GM18867 (cell line): ENCODE measurements around the gene CSNK1D.
"Not testable (repeated sequence)": the region's sequence is repeated elsewhere in the genome, so short reads cannot be mapped to it uniquely, and the experiment has no call there.

ENCODE experiments used
- ATAC-seq: cut with Tn5 transposase; IDR thresholded peaks from one replicate; pipeline ENCODE4 v1.9.1; 2021; ENCODE audit warnings: mild to moderate bottlenecking, moderate library complexity; ENCODE audit not compliant: unreplicated experiment

CSNK1D gene

GRCh38 chr17:82275326-82275725, 1.8 kb upstream of the CSNK1D start:
- ATAC-seq: no peak

- ATAC-seq: no peak
Measured at GRCh38 chr17:82274134-82275020, 877 bp upstream of the CSNK1D start.

- ATAC-seq: no peak
Measured at GRCh38 chr17:82272495-82273326, 789 bp downstream of the CSNK1D start.

GRCh38 chr17:82271401-82271800, 2.1 kb downstream of the CSNK1D start:
- ATAC-seq: no peak

- ATAC-seq: no peak
Measured at GRCh38 chr17:82270651-82271050, 2.8 kb downstream of the CSNK1D start.

- ATAC-seq: no peak
Measured at GRCh38 chr17:82269882-82270500, 3.5 kb downstream of the CSNK1D start.

GRCh38 chr17:82269138-82269881, 4.2 kb downstream of the CSNK1D start:
- ATAC-seq: no peak

GRCh38 chr17:82267575-82268379, 5.7 kb downstream of the CSNK1D start:
- ATAC-seq: no peak

GRCh38 chr17:82266142-82266541, 7.4 kb downstream of the CSNK1D start:
- no peak for ATAC-seq

GRCh38 chr17:82263641-82264040, 9.9 kb downstream of the CSNK1D start:
- ATAC-seq: no peak

GRCh38 chr17:82262344-82262743, 11.2 kb downstream of the CSNK1D start:
- ATAC-seq: no peak

- not testable (repeated sequence) for ATAC-seq
Measured at GRCh38 chr17:82259972-82260961, 13.2 kb downstream of the CSNK1D start.

GRCh38 chr17:82258555-82258954, 14.9 kb downstream of the CSNK1D start:
- no peak for ATAC-seq

GRCh38 chr17:82257473-82257872, 16.0 kb downstream of the CSNK1D start:
- no peak for ATAC-seq

GRCh38 chr17:82256242-82256885, 17.1 kb downstream of the CSNK1D start:
- ATAC-seq: no peak

GRCh38 chr17:82255402-82255972, 18.0 kb downstream of the CSNK1D start:
- ATAC-seq: no peak

- not testable (repeated sequence) for ATAC-seq
Measured at GRCh38 chr17:82254746-82255145, 18.8 kb downstream of the CSNK1D start.

- not testable (repeated sequence) for ATAC-seq
Measured at GRCh38 chr17:82254096-82254495, 19.4 kb downstream of the CSNK1D start.
